Measurements from ENCODE around the gene RAP1GDS1.

The RAP1GDS1 gene

DNA sequence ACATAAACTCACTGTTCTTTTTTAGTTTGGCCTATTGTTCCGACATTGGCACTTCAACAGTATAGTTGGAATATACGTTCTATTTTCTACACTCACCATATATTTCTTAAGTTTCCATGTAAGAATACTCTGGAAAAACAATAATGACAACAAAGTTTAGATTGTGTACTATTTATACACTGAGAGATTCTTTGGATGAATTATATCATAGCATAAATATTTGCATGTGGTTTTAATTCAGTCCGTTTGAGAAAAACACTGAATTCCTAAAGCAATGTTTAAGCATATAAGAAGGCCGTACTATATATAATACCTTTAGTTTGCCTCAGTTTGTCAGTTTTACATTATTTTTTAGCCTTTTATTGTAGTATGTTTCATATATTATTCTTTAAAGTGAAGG lies 82.4 kb downstream of the RAP1GDS1 start:
- ATAC-seq, result peak; percentile 76
- TF ChIP-seq GLIS3 (CRISPR knock-in tag; IDR thresholded peaks at IDR 0.05) (no peak), TCF4 (CRISPR knock-in tag; IDR thresholded peaks at IDR 0.05; ENCODE audit: borderline replicate concordance) (no peak)
- TF ChIP-seq, protein P1, sequence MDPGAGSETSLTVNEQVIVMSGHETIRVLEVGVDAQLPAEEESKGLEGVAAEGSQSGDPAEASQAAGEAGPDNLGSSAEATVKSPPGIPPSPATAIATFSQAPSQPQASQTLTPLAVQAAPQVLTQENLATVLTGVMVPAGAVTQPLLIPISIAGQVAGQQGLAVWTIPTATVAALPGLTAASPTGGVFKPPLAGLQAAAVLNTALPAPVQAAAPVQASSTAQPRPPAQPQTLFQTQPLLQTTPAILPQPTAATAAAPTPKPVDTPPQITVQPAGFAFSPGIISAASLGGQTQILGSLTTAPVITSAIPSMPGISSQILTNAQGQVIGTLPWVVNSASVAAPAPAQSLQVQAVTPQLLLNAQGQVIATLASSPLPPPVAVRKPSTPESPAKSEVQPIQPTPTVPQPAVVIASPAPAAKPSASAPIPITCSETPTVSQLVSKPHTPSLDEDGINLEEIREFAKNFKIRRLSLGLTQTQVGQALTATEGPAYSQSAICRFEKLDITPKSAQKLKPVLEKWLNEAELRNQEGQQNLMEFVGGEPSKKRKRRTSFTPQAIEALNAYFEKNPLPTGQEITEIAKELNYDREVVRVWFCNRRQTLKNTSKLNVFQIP (CRISPR knock-in tag; IDR thresholded peaks at IDR 0.05; ENCODE audit: borderline replicate concordance, low read depth), result no peak

GRCh38 chr4:98345838-98346237 lies 84.7 kb downstream of the RAP1GDS1 start:
- ATAC-seq, result no peak

DNA sequence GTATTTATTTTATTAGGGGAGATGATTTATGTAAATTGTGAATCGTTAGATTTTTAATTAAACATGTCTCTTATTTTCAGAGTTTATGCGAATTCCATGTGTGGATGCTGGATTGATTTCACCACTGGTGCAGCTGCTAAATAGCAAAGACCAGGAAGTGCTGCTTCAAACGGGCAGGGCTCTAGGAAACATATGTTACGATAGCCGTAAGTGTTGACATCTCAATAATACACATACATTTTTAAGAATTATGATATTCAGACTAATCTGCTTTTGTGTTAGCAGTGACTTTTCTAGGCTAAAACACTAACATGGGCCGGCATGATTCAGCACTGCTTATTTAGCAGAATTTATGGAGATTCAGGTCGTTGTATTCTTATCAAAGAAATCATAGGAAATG lies 91.2 kb downstream of the RAP1GDS1 start:
- no peak for ATAC-seq
- TF ChIP-seq GLIS3 (CRISPR knock-in tag; IDR thresholded peaks at IDR 0.05) (no peak), ARNTL (CRISPR knock-in tag; IDR thresholded peaks at IDR 0.05; ENCODE audit: borderline replicate concordance, low read depth) (no peak), CSRNP3 (CRISPR knock-in tag; IDR thresholded peaks at IDR 0.05) (no peak), ZFP3 (CRISPR knock-in tag; IDR thresholded peaks at IDR 0.05) (no peak), ZNF8 (CRISPR knock-in tag; IDR thresholded peaks at IDR 0.05) (no peak), TCF4 (CRISPR knock-in tag; IDR thresholded peaks at IDR 0.05; ENCODE audit: borderline replicate concordance) (no peak), CREB5 (CRISPR knock-in tag; IDR thresholded peaks at IDR 0.05; ENCODE audit: low read depth) (no peak), CSDC2 (CRISPR knock-in tag; IDR thresholded peaks at IDR 0.05) (no peak), SNAI2 (CRISPR knock-in tag; IDR thresholded peaks at IDR 0.05) (no peak)
- TF ChIP-seq, protein P1 (CRISPR knock-in tag; IDR thresholded peaks at IDR 0.05; ENCODE audit: borderline replicate concordance, low read depth), result no peak

More at GRCh38 chr4:98345838-98346237, 84.7 kb downstream of the RAP1GDS1 start:
- TF ChIP-seq CSDC2 (CRISPR knock-in tag; IDR thresholded peaks at IDR 0.05), result no peak
- no peak for TF ChIP-seq TOX (CRISPR knock-in tag; IDR thresholded peaks at IDR 0.05; ENCODE audit: borderline replicate concordance)
- no peak for TF ChIP-seq ZNF565 (CRISPR knock-in tag; conservative IDR thresholded peaks at IDR 0.05; ENCODE audit: low read depth)
- no peak for TF ChIP-seq TCF4 (CRISPR knock-in tag; IDR thresholded peaks at IDR 0.05; ENCODE audit: borderline replicate concordance)
- TF ChIP-seq, protein P2, sequence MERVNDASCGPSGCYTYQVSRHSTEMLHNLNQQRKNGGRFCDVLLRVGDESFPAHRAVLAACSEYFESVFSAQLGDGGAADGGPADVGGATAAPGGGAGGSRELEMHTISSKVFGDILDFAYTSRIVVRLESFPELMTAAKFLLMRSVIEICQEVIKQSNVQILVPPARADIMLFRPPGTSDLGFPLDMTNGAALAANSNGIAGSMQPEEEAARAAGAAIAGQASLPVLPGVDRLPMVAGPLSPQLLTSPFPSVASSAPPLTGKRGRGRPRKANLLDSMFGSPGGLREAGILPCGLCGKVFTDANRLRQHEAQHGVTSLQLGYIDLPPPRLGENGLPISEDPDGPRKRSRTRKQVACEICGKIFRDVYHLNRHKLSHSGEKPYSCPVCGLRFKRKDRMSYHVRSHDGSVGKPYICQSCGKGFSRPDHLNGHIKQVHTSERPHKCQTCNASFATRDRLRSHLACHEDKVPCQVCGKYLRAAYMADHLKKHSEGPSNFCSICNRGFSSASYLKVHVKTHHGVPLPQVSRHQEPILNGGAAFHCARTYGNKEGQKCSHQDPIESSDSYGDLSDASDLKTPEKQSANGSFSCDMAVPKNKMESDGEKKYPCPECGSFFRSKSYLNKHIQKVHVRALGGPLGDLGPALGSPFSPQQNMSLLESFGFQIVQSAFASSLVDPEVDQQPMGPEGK (CRISPR knock-in tag; IDR thresholded peaks at IDR 0.05; ENCODE audit: borderline replicate concordance), result no peak
- TF ChIP-seq ZC3H10 (CRISPR knock-in tag; IDR thresholded peaks at IDR 0.05), result no peak
- TF ChIP-seq ZFP3 (CRISPR knock-in tag; IDR thresholded peaks at IDR 0.05), result no peak
- TF ChIP-seq ISL1 (CRISPR knock-in tag; IDR thresholded peaks at IDR 0.05), result no peak
- no peak for TF ChIP-seq ARNTL (CRISPR knock-in tag; IDR thresholded peaks at IDR 0.05; ENCODE audit: borderline replicate concordance, low read depth)
- TF ChIP-seq, protein P1 (CRISPR knock-in tag; IDR thresholded peaks at IDR 0.05; ENCODE audit: borderline replicate concordance, low read depth), result no peak
- no peak for TF ChIP-seq RARB (CRISPR knock-in tag; IDR thresholded peaks at IDR 0.05)
- no peak for TF ChIP-seq PPARA (CRISPR knock-in tag; IDR thresholded peaks at IDR 0.05; ENCODE audit: borderline replicate concordance)
- no peak for TF ChIP-seq CREB5 (CRISPR knock-in tag; IDR thresholded peaks at IDR 0.05; ENCODE audit: low read depth)
- TF ChIP-seq CSRNP3 (CRISPR knock-in tag; IDR thresholded peaks at IDR 0.05), result no peak
- no peak for TF ChIP-seq ZNF70 (CRISPR knock-in tag; IDR thresholded peaks at IDR 0.05)
- no peak for TF ChIP-seq GLIS3 (CRISPR knock-in tag; IDR thresholded peaks at IDR 0.05)
- no peak for TF ChIP-seq ZFP30 (CRISPR knock-in tag; IDR thresholded peaks at IDR 0.05)

Measured in SK-N-SH treated with all-trans-retinoic acid at 6 μM for 48 hours (cell line).